Activated T-cell treated with anti-CD3 and anti-CD28 coated beads for 4 hours (primary cell): ENCODE data around the gene FER1L5.

ENCODE experiments used
- DNase-seq: peaks from one replicate; pipeline ENCODE4 v3.0.0-alpha.2; 2020

Gene FER1L5

GRCh38 chr2:96683307-96683706 is 40.7 kb downstream of the FER1L5 start:
- no peak for DNase-seq

- DNase-seq = no peak
Measured at GRCh38 chr2:96683972-96684820, 41.6 kb downstream of the FER1L5 start.

DNA sequence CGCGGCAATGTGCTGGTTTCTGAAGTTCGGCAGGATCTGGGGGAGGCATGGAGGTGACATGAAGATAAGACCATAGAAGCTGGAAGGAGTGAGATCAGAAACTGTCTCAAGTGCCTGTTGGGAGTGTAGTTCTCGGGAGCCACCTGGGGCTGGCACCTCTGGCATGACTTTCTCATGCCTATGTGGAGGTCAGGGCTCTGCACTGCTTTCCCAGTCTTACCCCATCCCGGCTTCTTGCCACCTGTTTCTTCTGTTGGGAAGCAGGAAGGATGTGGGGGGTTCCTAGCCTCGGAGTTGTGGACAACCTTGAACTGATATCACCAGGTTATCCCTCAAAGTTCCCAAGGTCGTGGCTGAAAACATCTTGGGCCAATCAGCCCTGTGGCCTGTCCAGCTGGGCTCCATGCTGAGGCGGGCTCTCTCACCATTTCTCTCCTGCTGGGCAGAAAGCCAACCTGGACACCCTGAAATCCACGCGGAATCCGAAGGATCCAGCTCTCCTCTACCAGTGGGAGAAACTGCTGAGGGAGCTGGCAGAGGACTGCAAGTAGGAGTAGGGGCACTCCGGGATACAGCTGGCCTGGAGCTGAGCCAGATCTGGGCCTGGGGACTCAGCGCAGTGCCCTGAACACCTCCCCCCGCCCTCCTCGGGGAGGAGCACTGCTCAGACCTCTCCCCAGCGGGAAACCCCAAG is 42.5 kb downstream of the FER1L5 start:
- DNase-seq = no peak

DNA sequence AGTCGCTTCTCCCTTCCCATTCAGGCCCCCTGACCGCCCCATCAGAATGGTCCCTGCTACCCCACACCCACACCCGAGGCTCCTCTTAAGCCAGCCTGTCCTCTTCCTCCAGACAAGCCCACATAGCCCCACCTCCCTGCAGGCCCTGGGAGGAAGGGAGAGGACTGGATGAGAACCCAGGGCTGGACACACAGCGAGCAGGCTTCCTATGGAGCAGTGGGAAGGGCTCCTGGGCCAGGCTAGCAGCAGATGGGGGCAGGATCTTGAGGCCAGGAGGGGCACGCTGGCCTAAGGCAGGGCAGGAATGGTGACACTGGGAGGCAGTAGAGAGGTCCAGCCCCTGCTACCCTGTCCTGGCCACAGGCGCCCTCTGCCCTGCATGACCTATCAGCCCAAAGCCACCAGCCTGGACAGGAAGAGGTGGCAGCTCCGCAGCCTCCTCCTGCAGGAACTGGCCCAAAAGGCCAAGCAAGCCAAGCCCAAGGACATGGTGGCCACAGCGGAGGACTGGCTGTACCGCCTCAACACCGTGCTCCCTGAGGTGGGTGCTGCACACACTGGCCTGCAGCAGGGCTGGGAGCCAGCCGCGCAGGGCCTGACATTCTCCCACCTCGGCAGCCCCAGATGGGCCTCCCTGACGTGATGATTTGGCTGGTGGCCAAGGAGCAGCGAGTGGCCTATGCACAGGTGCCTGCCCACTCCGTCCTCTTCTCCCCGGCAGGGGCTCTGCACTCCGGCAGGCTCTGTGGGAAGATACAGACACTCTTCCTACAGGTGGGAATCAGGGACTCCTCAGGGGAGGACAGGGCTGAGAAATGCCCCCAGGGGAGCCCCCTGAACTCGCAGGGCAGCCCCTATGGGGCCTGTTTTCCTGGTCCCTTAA is 43.3 kb downstream of the FER1L5 start:
- no peak for DNase-seq

- no peak for DNase-seq
Measured at GRCh38 chr2:96687266-96687665, 44.7 kb downstream of the FER1L5 start.

- DNase-seq = no peak
Measured at GRCh38 chr2:96687711-96688640, 45.4 kb downstream of the FER1L5 start.

GRCh38 chr2:96688649-96689430 is 46.3 kb downstream of the FER1L5 start:
- DNase-seq = no peak

DNA sequence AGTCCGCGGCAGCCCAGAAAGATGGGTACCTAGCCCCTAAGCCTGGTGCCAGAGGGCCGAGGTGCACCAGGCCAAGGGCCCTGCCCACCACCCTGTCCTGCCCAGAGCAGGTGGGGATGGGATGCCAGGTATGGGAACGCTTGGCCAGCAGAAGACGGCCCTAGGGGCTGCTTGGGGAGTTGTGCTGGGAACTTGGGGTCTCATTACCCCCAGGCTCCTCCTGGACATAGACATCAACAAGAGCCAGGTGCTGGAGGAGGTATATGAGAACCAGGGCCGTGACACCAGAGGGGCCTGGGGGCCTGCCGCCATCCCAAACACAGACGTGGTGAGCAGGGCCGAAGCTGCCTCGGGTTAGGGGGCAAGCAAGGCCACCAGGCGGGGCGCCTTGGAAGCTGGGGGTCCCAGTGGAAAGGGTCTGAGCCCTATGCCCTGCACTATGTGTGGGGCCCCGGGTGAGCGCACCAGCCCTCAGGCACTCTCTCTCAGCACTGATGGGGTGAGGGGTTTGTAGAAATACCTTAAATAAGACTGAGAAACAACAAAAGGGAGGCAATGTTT is 46.9 kb downstream of the FER1L5 start:
- no peak for DNase-seq

DNA sequence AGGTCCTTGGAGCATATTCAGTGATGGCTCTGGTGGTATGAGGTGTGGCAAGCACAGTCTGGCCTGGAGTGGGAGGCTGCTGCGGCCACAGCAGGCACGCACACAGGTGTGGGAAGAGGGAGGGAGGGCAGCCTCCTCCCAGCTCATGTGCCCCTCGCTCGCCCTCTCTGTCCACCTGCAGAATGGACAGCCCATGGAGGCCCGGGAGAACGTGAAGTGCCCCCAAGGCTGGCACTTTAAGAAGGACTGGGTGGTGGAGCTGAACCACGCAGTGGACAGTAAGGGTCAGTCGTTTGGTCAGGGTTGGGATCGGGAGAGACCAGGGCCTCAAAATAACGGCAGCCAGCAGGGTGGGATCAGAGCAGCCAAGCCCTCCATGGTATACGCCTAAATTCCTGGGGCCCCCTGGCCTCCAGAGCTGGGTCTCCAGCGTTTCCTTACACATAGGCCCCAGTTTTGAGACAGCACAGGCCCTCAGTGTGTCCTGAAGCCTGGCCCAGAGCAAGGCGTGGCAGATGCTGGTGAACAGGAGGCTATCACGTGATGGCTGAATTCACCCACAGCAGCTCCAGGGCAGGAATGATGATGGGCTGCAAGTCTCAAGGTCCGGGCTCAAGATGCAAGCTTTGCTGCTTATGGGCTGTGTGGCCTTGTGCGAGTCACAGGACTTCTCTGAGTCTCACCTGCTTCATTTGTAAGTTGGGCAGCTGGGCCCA is 47.9 kb downstream of the FER1L5 start:
- DNase-seq = no peak

- no peak for DNase-seq
Measured at GRCh38 chr2:96691022-96691612, 48.6 kb downstream of the FER1L5 start.

- DNase-seq = no peak
Measured at GRCh38 chr2:96692094-96692971, 49.8 kb downstream of the FER1L5 start.

DNA sequence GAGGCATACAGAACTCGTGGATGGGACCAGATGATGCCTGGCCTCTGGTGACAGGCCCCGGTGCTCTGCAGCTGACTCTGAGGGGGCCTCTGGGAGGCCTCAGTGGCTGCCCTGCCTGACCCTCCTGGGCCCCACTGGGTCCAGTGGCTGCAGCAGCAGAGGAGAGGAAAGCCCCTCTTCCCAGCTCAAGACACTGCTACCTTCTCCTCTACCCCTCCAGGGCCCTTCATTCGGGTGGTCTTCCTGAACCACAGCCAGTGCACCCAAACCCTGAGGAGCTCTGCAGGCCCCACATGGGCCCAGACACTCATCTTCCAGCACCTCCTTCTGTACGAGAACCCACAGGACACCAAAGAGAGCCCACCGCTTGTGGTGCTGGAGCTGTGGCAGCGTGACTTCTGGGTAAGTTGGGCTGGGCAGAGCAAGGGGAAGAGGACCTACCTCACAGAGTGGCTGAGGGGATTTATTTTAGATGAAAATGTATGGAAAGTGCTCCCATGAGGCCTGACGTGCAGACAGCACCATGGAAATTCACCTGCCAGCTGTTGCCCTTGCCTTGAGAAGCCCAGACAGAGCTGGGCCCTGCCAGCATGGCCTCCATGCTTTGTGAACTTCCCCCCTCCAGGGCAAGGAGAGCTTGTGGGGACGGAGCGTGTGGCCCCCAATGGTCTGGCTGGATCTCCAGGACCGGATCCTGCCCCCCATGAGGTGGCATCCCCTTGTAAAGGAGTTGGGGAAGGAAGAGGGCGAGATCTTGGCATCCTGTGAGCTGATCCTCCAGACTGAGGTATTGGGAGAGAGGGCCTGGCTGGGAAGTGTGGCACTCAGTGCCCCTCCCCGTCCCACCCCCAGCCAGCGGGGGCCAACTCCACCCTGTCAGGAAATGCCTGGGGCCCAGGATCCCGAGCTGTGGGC is 51.0 kb downstream of the FER1L5 start:
- no peak for DNase-seq

- DNase-seq = no peak
Measured at GRCh38 chr2:96694279-96694678, 51.7 kb downstream of the FER1L5 start.

DNA sequence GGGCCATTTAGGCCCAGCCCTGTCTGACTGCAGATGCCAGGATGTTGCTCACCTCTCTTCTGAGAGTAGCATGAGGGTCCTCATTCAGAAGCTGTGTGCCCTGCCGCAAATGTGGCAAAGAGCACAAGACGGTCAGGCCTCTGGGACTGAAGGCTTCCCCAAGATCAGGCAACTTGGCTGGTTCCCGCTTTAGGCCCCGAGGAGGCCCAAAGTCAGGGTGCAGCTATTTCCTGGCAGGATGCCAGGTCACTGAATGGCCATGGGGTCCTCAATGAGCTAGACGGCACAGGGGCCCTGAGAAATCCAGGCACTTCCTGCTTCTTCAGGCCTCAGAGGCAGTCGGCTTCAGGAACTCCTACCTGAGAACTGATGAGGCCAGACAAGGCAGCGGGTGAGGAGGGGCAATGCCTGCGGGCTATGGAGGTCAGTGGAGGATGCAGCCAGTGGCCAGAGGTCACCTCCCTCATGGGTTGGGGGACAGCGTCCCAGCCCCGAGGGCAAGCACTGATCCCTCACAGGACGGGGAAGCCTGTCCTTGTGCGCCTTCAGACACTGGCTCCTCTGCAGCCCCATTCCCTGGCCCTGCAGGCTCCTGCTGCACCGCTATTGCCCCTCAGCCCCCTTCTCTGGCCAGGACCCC is 52.4 kb downstream of the FER1L5 start:
- DNase-seq = no peak

- no peak for DNase-seq
Measured at GRCh38 chr2:96695602-96696001, 53.0 kb downstream of the FER1L5 start.

DNA sequence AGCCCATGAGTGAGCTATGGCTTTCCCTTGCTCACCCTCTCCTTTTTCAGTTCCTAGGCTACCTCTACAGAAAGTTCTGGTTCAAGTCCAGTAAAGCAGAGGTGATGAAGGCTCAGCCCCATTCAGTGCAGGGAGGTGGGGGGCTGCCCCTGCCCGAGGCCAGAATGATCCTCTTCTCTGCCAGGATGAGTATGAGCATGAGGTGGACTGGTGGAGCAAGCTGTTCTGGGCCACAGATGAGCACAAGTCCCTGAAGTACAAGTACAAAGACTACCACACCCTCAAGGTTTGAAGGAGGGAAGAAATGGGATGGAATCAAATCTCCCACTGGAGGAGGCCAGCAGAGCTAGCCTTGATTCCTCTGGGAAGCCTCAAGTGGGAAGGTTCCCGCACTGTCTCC is 54.9 kb downstream of the FER1L5 start:
- DNase-seq = no peak

DNA sequence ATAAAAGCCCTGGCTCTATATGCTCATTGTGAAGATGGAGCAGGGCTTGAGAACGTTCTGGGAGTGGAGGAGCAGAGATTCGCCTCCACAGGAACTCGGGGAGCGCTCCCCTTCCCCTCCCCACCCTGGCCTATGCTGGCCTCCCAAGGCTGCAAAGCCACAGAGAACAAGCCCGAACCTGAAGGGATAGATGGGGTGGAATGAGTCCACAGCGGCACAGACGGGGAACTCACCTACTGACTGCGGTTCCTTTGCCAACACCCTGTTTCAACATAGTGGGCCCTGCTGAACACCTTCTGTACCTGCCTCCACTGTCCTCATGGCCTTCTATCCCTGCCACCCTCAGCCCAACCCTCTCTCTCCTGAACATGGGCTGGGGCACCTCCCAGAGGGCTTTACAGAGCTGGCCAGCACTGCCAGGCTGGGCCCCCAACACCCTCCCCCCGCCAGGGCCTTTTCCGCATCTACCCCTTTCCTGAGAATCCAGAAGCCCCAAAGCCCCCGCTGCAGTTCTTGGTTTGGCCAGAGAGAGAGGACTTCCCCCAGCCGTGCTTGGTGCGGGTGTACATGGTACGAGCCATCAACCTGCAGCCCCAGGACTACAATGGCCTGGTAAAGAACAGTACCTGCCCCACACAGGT is 55.8 kb downstream of the FER1L5 start:
- no peak for DNase-seq
